ENCODE measurements around the gene MSMB.

Gene MSMB

GRCh38 chr10:46020344-46020657, 25.8 kb downstream of the MSMB start:
- ATAC-seq (replicated peaks) (no peak), DNase-seq (no peak)
- H3K9me3 Mint-ChIP-seq = no peaks in the 10 kb centered on the region
- no peaks in the 10 kb centered on the region for H3K27me3 Mint-ChIP-seq
- H3K36me3 Mint-ChIP-seq (ENCODE audit: insufficient read depth) = peaks cover 21% of the 10 kb centered on the region
- no peak overlapping the region for H3K4me3 Mint-ChIP-seq
- H3K4me1 Mint-ChIP-seq (ENCODE audit: low read depth in 2 of 2) = peaks cover 35 to 71% of the 10 kb centered on the region in 2 donors
- H3K27ac Mint-ChIP-seq = peak overlapping the region in 1 of 2 donors; percentile 59

GRCh38 chr10:46019569-46020343, 26.3 kb downstream of the MSMB start:
- ATAC-seq (replicated peaks) = no peak

GRCh38 chr10:46019177-46019528, 26.9 kb downstream of the MSMB start:
- Mint-ChIP-seq H3K9me3 (no peaks in the 10 kb centered on the region), H3K27ac (peak overlapping the region in 1 of 2 donors; percentile 59), H3K27me3 (no peaks in the 10 kb centered on the region), H3K4me3 (no peak overlapping the region), H3K4me1 (ENCODE audit: low read depth in 2 of 2) (peaks cover 27 to 59% of the 10 kb centered on the region in 2 donors), H3K36me3 (ENCODE audit: insufficient read depth) (peaks cover 30% of the 10 kb centered on the region)
- DNase-seq = no peak
- ATAC-seq (replicated peaks) = no peak

More at GRCh38 chr10:46019569-46020343, 26.3 kb downstream of the MSMB start:
- Mint-ChIP-seq H3K27me3 (no peaks in the 10 kb centered on the region), H3K9me3 (no peaks in the 10 kb centered on the region), H3K36me3 (ENCODE audit: insufficient read depth) (peaks cover 24% of the 10 kb centered on the region), H3K27ac (peak overlapping the region; percentile 59 to 91), H3K4me3 (peak overlapping the region; percentile 32 to 51), H3K4me1 (ENCODE audit: low read depth in 2 of 2) (peaks cover 30 to 65% of the 10 kb centered on the region in 2 donors)
- DNase-seq = no peak

GRCh38 chr10:46018453-46019176, 27.5 kb downstream of the MSMB start:
- no peaks in the 10 kb centered on the region for H3K27me3 Mint-ChIP-seq
- no peak overlapping the region for H3K4me3 Mint-ChIP-seq
- DNase-seq (no peak), ATAC-seq (replicated peaks) (no peak)
- H3K9me3 Mint-ChIP-seq = no peaks in the 10 kb centered on the region
- H3K4me1 Mint-ChIP-seq (ENCODE audit: low read depth in 2 of 2) = peaks cover 25 to 54% of the 10 kb centered on the region in 2 donors
- H3K27ac Mint-ChIP-seq = peak overlapping the region; percentile 33 to 67
- peaks cover 35% of the 10 kb centered on the region for H3K36me3 Mint-ChIP-seq (ENCODE audit: insufficient read depth)

GRCh38 chr10:46017733-46018132, 28.3 kb downstream of the MSMB start:
- Mint-ChIP-seq H3K4me3 (no peak overlapping the region), H3K9me3 (no peaks in the 10 kb centered on the region)

GRCh38 chr10:46016811-46017210, 29.3 kb downstream of the MSMB start:
- peaks cover 47% of the 10 kb centered on the region for H3K36me3 Mint-ChIP-seq (ENCODE audit: insufficient read depth)
- ATAC-seq (replicated peaks) = no peak
- no peak overlapping the region for H3K4me3 Mint-ChIP-seq

More at GRCh38 chr10:46017733-46018132, 28.3 kb downstream of the MSMB start:
- Mint-ChIP-seq H3K4me1 (ENCODE audit: low read depth in 2 of 2) (peaks cover 21 to 49% of the 10 kb centered on the region in 2 donors), H3K27ac (peak overlapping the region; percentile 33 to 67), H3K36me3 (ENCODE audit: insufficient read depth) (peaks cover 44% of the 10 kb centered on the region), H3K27me3 (no peaks in the 10 kb centered on the region)
- no peak for DNase-seq
- ATAC-seq (replicated peaks) = no peak

GRCh38 chr10:46016190-46016589, 29.9 kb downstream of the MSMB start:
- no peak for DNase-seq
- no peaks in the 10 kb centered on the region for H3K27me3 Mint-ChIP-seq
- H3K4me1 Mint-ChIP-seq (ENCODE audit: low read depth in 2 of 2) = peaks cover 14 to 36% of the 10 kb centered on the region in 2 donors
- H3K27ac Mint-ChIP-seq = peak overlapping the region in 1 of 2 donors; percentile 54
- peaks cover 50% of the 10 kb centered on the region for H3K36me3 Mint-ChIP-seq (ENCODE audit: insufficient read depth)
- H3K4me3 Mint-ChIP-seq = no peak overlapping the region
- ATAC-seq (replicated peaks) = no peak
- no peaks in the 10 kb centered on the region for H3K9me3 Mint-ChIP-seq

More at GRCh38 chr10:46016811-46017210, 29.3 kb downstream of the MSMB start:
- Mint-ChIP-seq H3K27me3 (no peaks in the 10 kb centered on the region), H3K4me1 (ENCODE audit: low read depth in 2 of 2) (peaks cover 18 to 40% of the 10 kb centered on the region in 2 donors), H3K27ac (peak overlapping the region in 1 of 2 donors; percentile 54), H3K9me3 (no peaks in the 10 kb centered on the region)
- no peak for DNase-seq

- Mint-ChIP-seq H3K36me3 (ENCODE audit: insufficient read depth) (peaks cover 64% of the 10 kb centered on the region), H3K27ac (peak overlapping the region in 1 of 2 donors; percentile 44), H3K4me1 (ENCODE audit: low read depth in 2 of 2) (peaks cover 10 to 31% of the 10 kb centered on the region in 2 donors), H3K27me3 (no peaks in the 10 kb centered on the region), H3K9me3 (no peaks in the 10 kb centered on the region), H3K4me3 (no peak overlapping the region)
- DNase-seq (no peak), ATAC-seq (replicated peaks) (no peak)
These were observed 31.2 kb downstream of the MSMB start for GRCh38 chr10:46014683-46015405.

GRCh38 chr10:46014206-46014605, 31.9 kb downstream of the MSMB start:
- no peaks in the 10 kb centered on the region for H3K9me3 Mint-ChIP-seq
- DNase-seq (no peak), ATAC-seq (replicated peaks) (no peak)
- H3K27me3 Mint-ChIP-seq = no peaks in the 10 kb centered on the region
- H3K4me3 Mint-ChIP-seq = no peak overlapping the region
- H3K27ac Mint-ChIP-seq = no peak overlapping the region
- peaks cover 70% of the 10 kb centered on the region for H3K36me3 Mint-ChIP-seq (ENCODE audit: insufficient read depth)
- H3K4me1 Mint-ChIP-seq (ENCODE audit: low read depth in 2 of 2) = peaks cover 6 to 24% of the 10 kb centered on the region in 2 donors

GRCh38 chr10:46012746-46013145, 33.3 kb downstream of the MSMB start:
- DNase-seq (no peak), ATAC-seq (replicated peaks) (no peak)
- Mint-ChIP-seq H3K27ac (peak overlapping the region in 1 of 2 donors; percentile 31), H3K4me1 (ENCODE audit: low read depth in 2 of 2) (peaks cover 3 to 12% of the 10 kb centered on the region in 2 donors), H3K36me3 (ENCODE audit: insufficient read depth) (peaks cover 81% of the 10 kb centered on the region), H3K4me3 (no peak overlapping the region), H3K27me3 (no peaks in the 10 kb centered on the region), H3K9me3 (no peaks in the 10 kb centered on the region)

- Mint-ChIP-seq H3K36me3 (ENCODE audit: insufficient read depth) (peaks cover 95% of the 10 kb centered on the region), H3K27me3 (no peaks in the 10 kb centered on the region), H3K27ac (peak overlapping the region; percentile 15 to 56), H3K4me3 (no peak overlapping the region), H3K9me3 (no peaks in the 10 kb centered on the region), H3K4me1 (ENCODE audit: low read depth in 2 of 2) (no peaks in the 10 kb centered on the region)
- ATAC-seq (replicated peaks) = no peak
- no peak for DNase-seq
These were observed 39.9 kb downstream of the MSMB start for GRCh38 chr10:46006219-46006618.

- Mint-ChIP-seq H3K9me3 (no peaks in the 10 kb centered on the region), H3K4me1 (ENCODE audit: low read depth in 2 of 2) (no peaks in the 10 kb centered on the region), H3K27me3 (no peaks in the 10 kb centered on the region), H3K36me3 (ENCODE audit: insufficient read depth) (peaks cover 87% of the 10 kb centered on the region), H3K27ac (no peak overlapping the region), H3K4me3 (no peak overlapping the region)
- DNase-seq = no peak
- no peak for ATAC-seq (replicated peaks)
These were observed 40.7 kb downstream of the MSMB start for GRCh38 chr10:46005383-46005782.

- Mint-ChIP-seq H3K4me3 (no peak overlapping the region), H3K36me3 (ENCODE audit: insufficient read depth) (peaks cover 87% of the 10 kb centered on the region), H3K27ac (no peak overlapping the region), H3K4me1 (ENCODE audit: low read depth in 2 of 2) (no peaks in the 10 kb centered on the region), H3K9me3 (no peaks in the 10 kb centered on the region), H3K27me3 (no peaks in the 10 kb centered on the region)
- DNase-seq = no peak
- no peak for ATAC-seq (replicated peaks)
These were observed 41.1 kb downstream of the MSMB start for GRCh38 chr10:46004963-46005362.

Data from effector memory CD8-positive, alpha-beta T cell (primary cell).